BLaER1 (cell line): ENCODE data around the gene FIG4.
"Not testable (repeated sequence)": the region's sequence is repeated elsewhere in the genome, so short reads cannot be mapped to it uniquely, and the experiment has no call there.

ENCODE experiments used
- H3K27ac ChIP-seq: shearing (Covaris generic); formaldehyde crosslinking; 2 replicates; pipeline ENCODE4 v1.8.1; 2022
- H3K27me3 ChIP-seq: shearing (Covaris generic); formaldehyde crosslinking; 2 replicates; pipeline ENCODE4 v1.8.1; 2022
- H3K36me3 ChIP-seq: shearing (Covaris generic); formaldehyde crosslinking; 2 replicates; pipeline ENCODE4 v1.8.1; 2022
- H3K4me1 ChIP-seq: shearing (Covaris generic); formaldehyde crosslinking; 2 replicates; pipeline ENCODE4 v1.8.1; 2022
- H3K4me2 ChIP-seq: shearing (Covaris generic); formaldehyde crosslinking; 2 replicates; pipeline ENCODE4 v1.8.1; 2022
- H3K4me3 ChIP-seq: shearing (Covaris generic); formaldehyde crosslinking; 2 replicates; pipeline ENCODE4 v1.8.1; 2022
- H3K9ac ChIP-seq: shearing (Covaris generic); formaldehyde crosslinking; 2 replicates; pipeline ENCODE4 v1.8.1; 2022
- H3K9me3 ChIP-seq: shearing (Covaris generic); formaldehyde crosslinking; 2 replicates; pipeline ENCODE4 v1.8.1; 2022
- H4K20me1 ChIP-seq: shearing (Covaris generic); formaldehyde crosslinking; 2 replicates; pipeline ENCODE4 v1.8.1; 2022
- Cebpa-rat ChIP-seq: shearing (Covaris generic); IDR thresholded peaks from 2 replicates; pipeline ENCODE4 v1.8.1; 2022

Gene FIG4

DNA sequence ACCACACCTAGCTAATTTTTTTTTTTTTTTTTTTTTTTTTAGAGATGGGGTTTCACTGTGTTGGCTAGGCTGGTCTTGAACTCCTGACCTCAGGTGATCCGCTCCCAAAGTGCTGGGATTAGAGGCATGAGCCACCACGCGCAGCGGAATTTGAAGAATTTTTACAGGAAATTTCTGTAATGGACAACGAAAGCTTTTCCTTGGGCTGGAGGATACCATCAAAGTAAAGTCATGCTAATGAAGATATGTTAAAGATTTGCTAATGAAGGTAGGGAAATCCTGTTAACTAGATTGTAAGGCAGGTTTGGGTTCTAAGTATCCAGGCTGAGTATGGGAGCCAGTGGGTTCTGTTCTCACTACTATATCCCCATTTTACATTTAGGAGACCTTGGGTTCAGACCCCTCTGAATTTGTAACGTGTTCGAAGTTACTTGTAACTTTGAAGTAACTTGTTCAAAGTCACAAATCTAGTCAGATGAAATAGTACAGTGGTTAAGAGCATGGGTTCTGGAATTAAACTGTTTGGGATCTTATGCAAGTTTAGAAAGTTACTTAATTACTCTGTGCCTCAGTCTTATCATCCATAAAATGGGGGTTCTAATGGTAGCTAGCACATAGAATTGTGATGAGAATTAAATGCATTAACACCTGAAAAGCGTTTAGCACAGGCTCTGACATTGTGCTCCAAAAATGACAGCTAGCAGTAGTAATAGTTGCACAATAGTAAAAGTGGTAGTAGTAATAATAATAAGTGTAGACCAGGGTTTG, 163.6 kb downstream of the FIG4 start:
- no peak overlapping the region for H3K4me3 ChIP-seq
- H3K27ac ChIP-seq, result no peak overlapping the region
- no peaks in the 10 kb centered on the region for H3K27me3 ChIP-seq
- no peak overlapping the region for H3K4me2 ChIP-seq
- H3K9ac ChIP-seq, result no peak overlapping the region
- TF ChIP-seq Cebpa-rat, result no peak
- H3K36me3 ChIP-seq, result no peaks in the 10 kb centered on the region
- H3K9me3 ChIP-seq, result no peaks in the 10 kb centered on the region
- H4K20me1 ChIP-seq, result no peaks in the 10 kb centered on the region
- H3K4me1 ChIP-seq, result no peaks in the 10 kb centered on the region

DNA sequence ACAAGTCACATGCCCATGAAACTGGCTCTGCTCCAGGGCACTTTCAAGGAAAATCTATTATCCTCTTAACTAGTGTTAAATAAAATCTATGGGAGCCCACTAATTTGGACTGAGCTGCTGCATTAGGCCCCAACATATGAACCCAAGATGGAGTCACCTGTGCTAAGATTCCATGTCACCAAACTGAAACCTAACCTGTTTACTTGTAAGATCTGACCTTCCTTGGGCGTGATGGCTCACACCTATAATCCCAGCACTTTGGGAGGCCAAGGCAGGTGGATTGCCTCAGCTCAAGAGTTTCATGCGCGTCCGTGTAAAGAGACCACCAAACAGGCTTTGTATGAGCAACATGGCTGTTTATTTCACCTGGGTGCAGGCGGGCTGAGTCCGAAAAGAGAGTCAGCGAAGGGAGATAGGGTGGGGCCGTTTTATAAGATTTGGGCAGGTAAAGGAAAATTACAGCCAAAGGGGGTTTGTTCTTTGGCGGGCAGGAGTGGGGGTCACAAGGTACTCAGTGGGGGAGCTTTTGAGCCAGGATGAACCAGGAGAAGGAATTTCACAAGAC, 164.5 kb downstream of the FIG4 start:
- H3K36me3 ChIP-seq, H3K9me3 ChIP-seq, H3K9ac ChIP-seq, H3K4me3 ChIP-seq, H4K20me1 ChIP-seq, H3K4me2 ChIP-seq, H3K27me3 ChIP-seq, H3K4me1 ChIP-seq, H3K27ac ChIP-seq: not testable (repeated sequence)

DNA sequence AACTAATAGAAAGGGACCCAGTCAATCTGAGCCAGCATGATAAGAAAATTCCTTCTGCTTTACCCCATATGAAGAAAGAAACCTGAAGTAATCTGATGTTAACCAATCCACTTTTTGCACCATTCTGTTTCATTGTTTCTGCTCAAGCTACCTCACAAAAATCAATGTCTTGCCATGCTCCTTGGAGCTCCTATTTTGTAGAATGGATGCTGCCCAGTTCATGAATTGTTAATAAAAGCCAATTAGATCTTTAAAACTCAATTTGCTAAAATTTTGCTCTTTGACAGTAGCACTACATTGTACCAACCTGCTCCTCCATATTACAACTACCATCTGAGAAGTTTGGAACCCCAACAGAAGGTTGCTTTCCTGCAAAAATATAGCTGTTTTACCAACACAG, 170.8 kb downstream of the FIG4 start:
- Histone ChIP-seq H3K27ac (no peak overlapping the region), H3K36me3 (no peaks in the 10 kb centered on the region), H3K9ac (no peak overlapping the region), H3K27me3 (no peaks in the 10 kb centered on the region), H4K20me1 (no peaks in the 10 kb centered on the region), H3K4me1 (no peaks in the 10 kb centered on the region), H3K4me2 (no peak overlapping the region), H3K4me3 (no peak overlapping the region), H3K9me3 (peaks cover 17% of the 10 kb centered on the region)
- TF ChIP-seq Cebpa-rat, result no peak

DNA sequence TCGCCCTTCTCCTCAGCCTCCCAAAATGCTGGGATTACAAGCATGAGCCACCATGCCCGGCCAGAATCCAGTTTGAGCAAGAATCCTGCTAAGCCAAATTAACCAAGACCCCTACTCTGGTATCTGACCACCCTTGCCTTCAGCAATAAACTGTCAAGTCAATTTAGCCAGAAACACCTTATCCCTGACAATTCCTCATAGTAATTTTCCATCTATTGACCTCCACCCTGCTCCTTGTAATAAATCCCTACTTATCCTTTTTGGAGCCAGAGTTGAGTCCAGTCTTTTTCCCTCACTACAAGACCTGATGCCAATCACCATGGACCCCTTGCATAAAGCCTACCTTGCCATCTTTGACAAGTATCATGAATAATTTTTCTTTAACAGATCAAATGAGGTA, 173.0 kb downstream of the FIG4 start:
- no peaks in the 10 kb centered on the region for H4K20me1 ChIP-seq
- no peak for TF ChIP-seq Cebpa-rat
- no peak overlapping the region for H3K4me3 ChIP-seq
- peaks cover 15% of the 10 kb centered on the region for H3K4me1 ChIP-seq
- no peak overlapping the region for H3K4me2 ChIP-seq
- H3K27ac ChIP-seq, result no peak overlapping the region
- H3K9ac ChIP-seq, result no peak overlapping the region
- H3K36me3 ChIP-seq, result no peaks in the 10 kb centered on the region
- peaks cover 17% of the 10 kb centered on the region for H3K9me3 ChIP-seq
- no peaks in the 10 kb centered on the region for H3K27me3 ChIP-seq

DNA sequence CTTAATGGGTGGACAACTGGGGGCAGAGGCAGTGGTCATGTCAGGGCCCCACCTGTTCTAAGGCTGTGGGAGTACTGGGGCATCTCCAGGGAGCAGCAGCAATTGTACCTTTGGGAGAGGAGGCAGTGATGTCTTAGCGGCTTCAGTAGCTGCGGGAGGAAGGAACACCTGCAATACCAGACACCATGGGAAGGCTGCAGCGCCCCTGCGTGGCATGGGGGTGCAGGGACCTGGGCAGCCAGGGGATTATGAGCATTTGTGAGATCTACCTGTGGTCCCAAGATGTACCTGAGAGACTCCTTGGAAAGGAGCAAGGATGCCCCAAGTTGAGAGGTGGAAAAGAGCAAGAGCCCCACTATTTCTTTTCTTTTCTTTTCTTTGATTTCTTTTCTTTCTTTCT, 174.9 kb downstream of the FIG4 start:
- Histone ChIP-seq H3K27me3 (no peaks in the 10 kb centered on the region), H3K9ac (no peak overlapping the region), H3K4me2 (no peak overlapping the region), H3K4me3 (no peak overlapping the region), H4K20me1 (no peaks in the 10 kb centered on the region), H3K4me1 (peaks cover 15% of the 10 kb centered on the region), H3K27ac (no peak overlapping the region), H3K36me3 (no peaks in the 10 kb centered on the region), H3K9me3 (peaks cover 17% of the 10 kb centered on the region)
- TF ChIP-seq Cebpa-rat, result no peak

DNA sequence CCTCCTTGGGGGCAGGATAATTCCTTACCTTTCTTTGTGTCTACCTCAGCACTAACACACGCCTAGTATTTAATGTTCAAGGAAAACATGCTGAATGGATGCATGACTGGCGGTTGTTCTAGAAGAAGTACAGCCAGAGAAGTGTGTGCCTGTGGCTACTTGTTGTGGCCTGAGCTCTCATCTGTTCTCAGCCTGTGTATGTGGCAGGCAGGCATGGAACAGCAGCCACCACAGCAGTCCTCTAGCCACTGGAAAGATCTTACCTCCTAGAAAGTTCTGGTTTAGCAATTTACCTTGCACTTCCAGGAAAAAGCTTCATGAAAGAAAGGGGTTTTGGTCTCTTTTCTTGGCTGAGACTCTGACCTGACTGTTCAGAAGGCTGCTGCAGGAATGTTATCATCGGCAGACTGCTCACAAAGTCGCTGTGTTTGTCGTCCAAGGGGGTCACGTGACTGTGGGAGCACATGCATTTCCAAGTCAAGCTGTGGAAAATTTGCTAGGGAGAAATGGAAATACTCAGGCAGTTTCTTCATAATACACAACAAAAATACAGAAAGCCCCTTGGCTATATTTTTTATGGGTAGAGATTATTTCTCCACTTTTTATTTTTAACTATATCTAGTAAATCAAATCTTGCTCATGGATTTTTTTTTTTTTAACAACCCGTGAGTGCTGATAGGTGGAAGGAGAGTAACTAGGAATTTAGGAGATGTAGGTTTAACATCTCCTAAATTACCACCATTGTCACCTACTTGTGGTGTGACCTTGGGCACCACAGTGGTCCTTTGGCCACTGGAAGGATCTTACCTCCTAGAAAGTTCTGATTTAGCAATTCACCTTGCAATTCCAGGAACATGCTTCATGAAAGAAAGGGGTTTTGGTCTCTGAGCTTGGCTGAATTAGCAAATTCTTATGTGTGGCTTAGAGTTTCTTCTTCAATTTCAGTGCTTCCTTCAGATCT, 176.2 kb downstream of the FIG4 start:
- Histone ChIP-seq H3K36me3 (no peaks in the 10 kb centered on the region), H3K4me2 (peak overlapping the region; percentile 19; the same call in 1 of the 2 replicates), H3K4me3 (no peak overlapping the region), H3K9me3 (peaks cover 8% of the 10 kb centered on the region), H3K27me3 (no peaks in the 10 kb centered on the region), H3K27ac (no peak overlapping the region), H3K9ac (no peak overlapping the region), H4K20me1 (no peaks in the 10 kb centered on the region), H3K4me1 (peaks cover 15% of the 10 kb centered on the region)
- no peak for TF ChIP-seq Cebpa-rat

DNA sequence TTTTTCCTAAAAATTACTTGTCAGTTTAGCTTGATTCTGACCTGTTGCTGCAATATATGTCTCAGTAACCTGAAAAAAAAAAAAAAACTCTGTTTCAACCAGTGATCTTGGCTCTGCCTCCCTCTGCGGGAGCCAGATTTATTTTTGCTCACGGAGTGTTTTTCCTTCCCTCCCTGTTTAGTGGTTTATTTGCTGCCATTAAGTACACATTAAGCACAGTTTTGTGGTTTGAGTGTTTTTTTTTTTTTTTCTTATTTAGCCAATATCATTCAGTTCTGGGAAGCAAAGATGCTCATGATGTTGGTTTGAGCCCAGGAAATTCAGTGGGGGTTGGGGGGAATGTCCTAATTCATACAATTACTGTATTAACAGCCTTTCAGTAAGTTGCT, 176.9 kb downstream of the FIG4 start:
- Histone ChIP-seq H3K36me3 (no peaks in the 10 kb centered on the region), H3K4me2 (peak overlapping the region; percentile 19; the same call in 1 of the 2 replicates), H4K20me1 (no peaks in the 10 kb centered on the region)

DNA sequence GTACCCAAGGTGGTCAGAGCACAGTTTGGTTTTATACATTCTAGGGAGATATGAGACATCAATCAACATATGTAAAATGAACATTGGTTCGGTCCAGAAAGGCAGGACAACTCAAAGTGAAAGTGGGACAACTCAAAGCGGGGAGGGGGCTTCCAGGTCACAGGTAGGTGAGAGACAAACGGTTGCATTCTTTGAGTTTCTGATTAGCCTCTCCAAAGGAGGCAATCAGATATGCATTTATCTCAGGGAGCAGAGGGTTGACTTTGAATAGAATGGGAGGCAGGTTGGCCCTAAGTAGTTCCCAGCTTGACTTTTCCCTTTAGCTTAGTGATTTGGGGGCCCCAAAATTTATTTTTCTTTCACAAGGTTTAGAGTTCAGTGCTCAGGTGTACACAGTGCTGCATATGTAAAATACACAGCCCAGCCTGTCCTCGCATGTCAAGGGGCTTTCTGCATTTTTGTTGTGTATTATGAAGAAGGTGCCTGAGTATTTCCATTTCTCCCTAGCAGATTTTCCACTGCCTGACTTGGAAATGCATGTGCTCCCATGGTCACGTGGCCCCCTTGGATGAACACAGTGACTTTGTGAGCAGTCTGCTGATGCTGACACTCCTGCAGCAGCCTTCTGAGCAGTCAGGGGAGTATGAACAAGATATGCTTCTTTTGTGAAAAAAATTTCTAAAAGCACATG, 178.4 kb downstream of the FIG4 start:
- not testable (repeated sequence) for H3K27me3 ChIP-seq, H4K20me1 ChIP-seq, H3K9me3 ChIP-seq, H3K4me3 ChIP-seq, H3K27ac ChIP-seq, H3K9ac ChIP-seq, H3K4me2 ChIP-seq, H3K36me3 ChIP-seq
- H3K4me1 ChIP-seq, result peaks cover 15% of the 10 kb centered on the region

More for the DNA sequence above, 176.9 kb downstream of the FIG4 start:
- no peak overlapping the region for H3K4me3 ChIP-seq
- no peak for TF ChIP-seq Cebpa-rat
- H3K9ac ChIP-seq, result no peak overlapping the region
- no peaks in the 10 kb centered on the region for H3K27me3 ChIP-seq
- peaks cover 15% of the 10 kb centered on the region for H3K4me1 ChIP-seq
- H3K9me3 ChIP-seq, result 0 out of 2 replicates have a peak, but pooled peaks cover under 1% of the 10 kb centered on the region
- no peak overlapping the region for H3K27ac ChIP-seq

DNA sequence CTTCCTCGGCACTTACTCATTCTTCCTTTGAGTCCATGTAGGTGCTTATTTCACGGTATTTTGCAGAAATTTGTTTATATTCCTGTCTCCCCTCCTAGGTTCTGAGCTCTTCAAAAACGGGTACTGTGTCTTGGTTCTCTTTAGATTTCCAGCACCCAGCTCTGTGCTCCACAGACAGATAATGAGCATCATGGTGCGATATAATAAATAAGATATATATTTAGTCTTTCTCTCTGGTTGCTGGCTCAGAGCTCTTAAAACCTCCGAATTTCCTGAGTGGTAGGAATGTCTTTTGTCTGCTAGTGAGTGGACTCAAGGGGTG, 179.0 kb downstream of the FIG4 start:
- no peaks in the 10 kb centered on the region for H3K36me3 ChIP-seq
- TF ChIP-seq Cebpa-rat, result no peak
- no peak overlapping the region for H3K4me2 ChIP-seq
- H4K20me1 ChIP-seq, result no peaks in the 10 kb centered on the region
- H3K9me3 ChIP-seq, result no peaks in the 10 kb centered on the region
- H3K9ac ChIP-seq, result no peak overlapping the region
- H3K4me3 ChIP-seq, result no peak overlapping the region
- no peak overlapping the region for H3K27ac ChIP-seq
- peaks cover 15% of the 10 kb centered on the region for H3K4me1 ChIP-seq
- H3K27me3 ChIP-seq, result no peaks in the 10 kb centered on the region

DNA sequence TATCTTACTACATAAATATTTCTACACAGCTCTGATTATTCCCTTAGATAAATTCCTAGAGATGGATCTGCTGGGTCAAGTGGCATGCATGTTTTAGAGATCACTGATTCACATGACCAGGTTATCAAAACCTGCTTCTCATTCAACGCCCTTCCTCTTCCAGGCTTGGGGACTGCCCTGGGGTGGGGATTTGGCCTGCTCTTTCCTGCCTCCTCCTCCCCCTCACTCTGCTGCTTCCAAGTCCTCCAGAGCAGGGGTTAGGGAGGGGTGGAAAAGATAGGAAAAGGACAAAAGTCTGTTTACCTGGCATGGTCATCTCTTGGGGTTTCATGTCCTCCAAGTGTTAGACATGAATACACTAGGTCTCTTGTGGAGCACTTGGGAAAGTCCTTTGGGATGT, 181.5 kb downstream of the FIG4 start:
- H3K9me3 ChIP-seq, result no peaks in the 10 kb centered on the region
- TF ChIP-seq Cebpa-rat, result no peak
- H3K4me3 ChIP-seq, result no peak overlapping the region
- H3K9ac ChIP-seq, result no peak overlapping the region
- peaks cover 22% of the 10 kb centered on the region for H3K4me1 ChIP-seq
- H3K36me3 ChIP-seq, result no peaks in the 10 kb centered on the region
- H3K27me3 ChIP-seq, result no peaks in the 10 kb centered on the region
- H4K20me1 ChIP-seq, result no peaks in the 10 kb centered on the region
- no peak overlapping the region for H3K4me2 ChIP-seq
- no peak overlapping the region for H3K27ac ChIP-seq
